HG03280 (cell line): Measurements from ENCODE around the gene ARHGAP23.

Source experiments
- ATAC-seq: cut with Tn5 transposase; IDR thresholded peaks from one replicate; pipeline ENCODE4 v1.9.1; 2021; ENCODE audit warnings: mild to moderate bottlenecking, moderate library complexity; ENCODE audit not compliant: unreplicated experiment

The ARHGAP23 gene

GRCh38 chr17:38428112-38428642 lies at the start of gene ARHGAP23:
Gene ARHGAP23 (plus strand): TSS chr17:38428464. CDS start chr17:38428486, 22 bp downstream.
- no peak for ATAC-seq

- no peak for ATAC-seq
These were observed 48.8 kb upstream of the ARHGAP23 start for GRCh38 chr17:38379448-38379847.

GRCh38 chr17:38395090-38395489 lies 33.2 kb upstream of the ARHGAP23 start:
- no peak for ATAC-seq

- no peak for ATAC-seq
These were observed 31.0 kb upstream of the ARHGAP23 start for GRCh38 chr17:38397227-38397626.

GRCh38 chr17:38400286-38400685 lies 28.0 kb upstream of the ARHGAP23 start:
- ATAC-seq: no peak

- ATAC-seq: no peak
These were observed 26.8 kb upstream of the ARHGAP23 start for GRCh38 chr17:38401459-38401858.

GRCh38 chr17:38402897-38403296 lies 25.4 kb upstream of the ARHGAP23 start:
- ATAC-seq: no peak

GRCh38 chr17:38403491-38403890 lies 24.8 kb upstream of the ARHGAP23 start:
- ATAC-seq: no peak

GRCh38 chr17:38404174-38404943 lies 23.9 kb upstream of the ARHGAP23 start:
- no peak for ATAC-seq

- no peak for ATAC-seq
These were observed 22.6 kb upstream of the ARHGAP23 start for GRCh38 chr17:38405654-38406053.

- ATAC-seq: no peak
These were observed 18.1 kb upstream of the ARHGAP23 start for GRCh38 chr17:38410201-38410600.

- peak; percentile 49 for ATAC-seq
These were observed 12.7 kb upstream of the ARHGAP23 start for GRCh38 chr17:38415250-38416194.

GRCh38 chr17:38416840-38417209 lies 11.4 kb upstream of the ARHGAP23 start:
- no peak for ATAC-seq

GRCh38 chr17:38417210-38417951 lies 10.9 kb upstream of the ARHGAP23 start:
- ATAC-seq: no peak

- ATAC-seq: no peak
These were observed 10.1 kb upstream of the ARHGAP23 start for GRCh38 chr17:38418062-38418692.

- no peak for ATAC-seq
These were observed 9.4 kb upstream of the ARHGAP23 start for GRCh38 chr17:38418693-38419507.

- no peak for ATAC-seq
These were observed 8.7 kb upstream of the ARHGAP23 start for GRCh38 chr17:38419508-38419981.

GRCh38 chr17:38420518-38420917 lies 7.7 kb upstream of the ARHGAP23 start:
- ATAC-seq: no peak

GRCh38 chr17:38421171-38421841 lies 7.0 kb upstream of the ARHGAP23 start:
- ATAC-seq: no peak
